GM23338 (cell line): ENCODE results near the gene MRPL2. TPM values are rescaled to one million over a fixed set of nuclear protein-coding genes. Genes with fewer than 3 reads are reported as not detected.

Experiments
- ATAC-seq: fragments of 200-7000 bp; cut with Tn5 transposase; 3 replicates; pipeline ENCODE4 v1.9.1; 2020
- DNase-seq: peaks from one replicate; pipeline ENCODE4 v3.0.0-alpha.2; 2015; ENCODE audit warnings: low spot score
- H2AFZ ChIP-seq: fragments of 200-600 bp; sonication (generic); 2 replicates; pipeline ENCODE4 v1.8.0; 2016; ENCODE audit warnings: antibody characterized with exemption, mild to moderate bottlenecking, moderate library complexity
- H3F3A ChIP-seq: fragments of 200-600 bp; sonication (generic); replicated peaks from 2 replicates; pipeline ENCODE4 v1.8.0; 2017; ENCODE audit warnings: antibody characterized with exemption, mixed run types, low read depth
- H3K27ac ChIP-seq: fragments of 200-600 bp; sonication (generic); 2 replicates; pipeline ENCODE4 v1.6.1; 2016; ENCODE audit warnings: low read depth
- H3K27me3 ChIP-seq: fragments of 200-600 bp; sonication (generic); 2 replicates; pipeline ENCODE4 v1.8.0; 2016; ENCODE audit warnings: mild to moderate bottlenecking, mixed run types, moderate library complexity; ENCODE audit not compliant: insufficient read depth
- H3K36me3 ChIP-seq: fragments of 200-600 bp; sonication (generic); 2 replicates; pipeline ENCODE4 v1.8.0; 2016; ENCODE audit warnings: mild to moderate bottlenecking; ENCODE audit not compliant: insufficient read depth
- H3K4me1 ChIP-seq: fragments of 200-600 bp; sonication (generic); 2 replicates; pipeline ENCODE4 v1.8.0; 2016; ENCODE audit warnings: mild to moderate bottlenecking, moderate library complexity; ENCODE audit not compliant: insufficient read depth
- H3K4me2 ChIP-seq: fragments of 200-600 bp; sonication (generic); 2 replicates; pipeline ENCODE4 v1.7.1; 2017; ENCODE audit warnings: mixed run types
- H3K4me3 ChIP-seq: fragments of 200-600 bp; sonication (generic); 2 replicates; pipeline ENCODE4 v1.6.1; 2016; ENCODE audit warnings: mixed run types
- H3K79me2 ChIP-seq: fragments of 200-600 bp; sonication (generic); replicated peaks from 2 replicates; pipeline ENCODE4 v1.8.0; 2017; ENCODE audit warnings: mild to moderate bottlenecking; ENCODE audit not compliant: insufficient read depth
- H3K9me2 ChIP-seq: fragments of 200-600 bp; sonication (generic); 2 replicates; pipeline ENCODE4 v1.8.0; 2017; ENCODE audit not compliant: insufficient read depth
- H4K20me1 ChIP-seq: fragments of 200-600 bp; sonication (generic); replicated peaks from 2 replicates; pipeline ENCODE4 v1.8.0; 2017; ENCODE audit warnings: mild to moderate bottlenecking; ENCODE audit not compliant: insufficient read depth
- H3K27ac Mint-ChIP-seq: 2 replicates; pipeline ENCODE4 v1.8.0; 2020; ENCODE audit warnings: inconsistent platforms, mild to moderate bottlenecking, moderate library complexity, mixed read lengths
- H3K27me3 Mint-ChIP-seq: 3 replicates; pipeline ENCODE4 v1.8.0; 2022; ENCODE audit warnings: low read depth, mild to moderate bottlenecking, moderate library complexity, mixed read lengths, inconsistent platforms; ENCODE audit not compliant: insufficient read depth, poor library complexity
- H3K36me3 Mint-ChIP-seq: 3 replicates; pipeline ENCODE4 v1.8.0; 2021; ENCODE audit warnings: low read depth, mild to moderate bottlenecking, inconsistent platforms, moderate library complexity, mixed read lengths
- H3K4me1 Mint-ChIP-seq: 3 replicates; pipeline ENCODE4 v1.8.0; 2020; ENCODE audit warnings: mild to moderate bottlenecking, inconsistent platforms, mixed read lengths
- H3K4me3 Mint-ChIP-seq: 3 replicates; pipeline ENCODE4 v1.8.0; 2021; ENCODE audit warnings: moderate library complexity, mild to moderate bottlenecking, inconsistent platforms, mixed read lengths
- H3K9me3 Mint-ChIP-seq: 3 replicates; pipeline ENCODE4 v1.8.0; 2020; ENCODE audit warnings: moderate library complexity, mild to moderate bottlenecking, inconsistent platforms, mixed read lengths
- CREB1 ChIP-seq: fragments of 250-450 bp; sonication (Bioruptor Pico); IDR thresholded peaks from 2 replicates; pipeline ENCODE4 v1.5.0; 2020; ENCODE audit warnings: low read depth, mild to moderate bottlenecking, moderate library complexity
- ETS1 ChIP-seq: IDR thresholded peaks from 2 replicates; pipeline ENCODE4 v1.6.1; 2016; ENCODE audit warnings: antibody characterized with exemption
- EZH2 ChIP-seq: fragments of 200-600 bp; sonication (generic); IDR thresholded peaks from one replicate; pipeline ENCODE4 v1.8.0; 2017; ENCODE audit warnings: antibody characterized with exemption, mild to moderate bottlenecking, low read depth; ENCODE audit not compliant: unreplicated experiment
- JUNB ChIP-seq: IDR thresholded peaks from one replicate; pipeline ENCODE4 v1.6.1; 2016; ENCODE audit warnings: antibody characterized with exemption; ENCODE audit not compliant: unreplicated experiment
- POLR2AphosphoS5 ChIP-seq: IDR thresholded peaks from 2 replicates; pipeline ENCODE4 v1.6.1; 2016; ENCODE audit warnings: antibody characterized with exemption, low read depth
- REST ChIP-seq: IDR thresholded peaks from one replicate; pipeline ENCODE4 v1.6.1; 2018; ENCODE audit warnings: antibody characterized with exemption; ENCODE audit not compliant: unreplicated experiment
- STAT1 ChIP-seq: IDR thresholded peaks from one replicate; pipeline ENCODE4 v1.6.1; 2016; ENCODE audit warnings: antibody characterized with exemption; ENCODE audit not compliant: unreplicated experiment
- ZNF114 ChIP-seq: fragments of 250-450 bp; sonication (Bioruptor Pico); IDR thresholded peaks from 2 replicates; pipeline ENCODE4 v1.5.0; 2020; ENCODE audit warnings: mild to moderate bottlenecking, moderate library complexity
- ZNF331 ChIP-seq: fragments of 250-450 bp; sonication (Bioruptor Pico); IDR thresholded peaks from 2 replicates; pipeline ENCODE4 v1.5.0; 2020; ENCODE audit warnings: low read depth, mild to moderate bottlenecking, moderate library complexity
- ZNF462 ChIP-seq: fragments of 250-450 bp; sonication (Bioruptor Pico); IDR thresholded peaks from 2 replicates; pipeline ENCODE4 v1.5.0; 2020; ENCODE audit warnings: mild to moderate bottlenecking, moderate library complexity
- polyA plus RNA-seq: library from polyadenylated mRNA; unstranded; fragments of >200 nt; fragmentation: Nextera tagmentation; extraction: Ambion mirVana; gene quantifications from 2 replicates; pipeline ENCODE4 v1.2.1, GENCODE V29; 2016
- total RNA-seq: library from RNA; depleted of rRNA; stranded (reverse); fragments of >200 nt; shearing (Covaris generic); gene quantifications from 2 replicates; pipeline ENCODE4 v1.2.3, GENCODE V29; 2014

MRPL2 gene
- total and polyA plus RNA-seq, 2 experiments from 2014 or later = 32.3 to 128 TPM

GRCh38 chr6:43014434-43014909 lies 44.8 kb downstream of the MRPL2 start:
- H3K4me2 ChIP-seq = peak overlapping the region; percentile 89
- no peak overlapping the region for H2AFZ ChIP-seq
- no peaks in the 10 kb centered on the region for H3K27me3 ChIP-seq
- H3K27ac ChIP-seq = peak overlapping the region; percentile 57
- DNase-seq = no peak
- peaks cover 15% of the 10 kb centered on the region for H4K20me1 ChIP-seq
- H3K79me2 ChIP-seq = peaks cover 45% of the 10 kb centered on the region
- H3K4me3 ChIP-seq = peak overlapping the region; percentile 94
- Mint-ChIP-seq H3K36me3 (peaks cover 67% of the 10 kb centered on the region), H3K9me3 (no peaks in the 10 kb centered on the region), H3K4me3 (peak overlapping the region; percentile 92), H3K27me3 (peaks cover 23% of the 10 kb centered on the region), H3K4me1 (peaks cover 30% of the 10 kb centered on the region), H3K27ac (peak overlapping the region; percentile 93)
- H3K36me3 ChIP-seq = peaks cover 13% of the 10 kb centered on the region; the same call in 1 of the 2 replicates
- H3K9me2 ChIP-seq = no peaks in the 10 kb centered on the region
- H3F3A ChIP-seq = 0 out of 2 replicates have a peak, but pooled peaks cover 22% of the 10 kb centered on the region
- no peak for ATAC-seq
- TF ChIP-seq ZNF331 (CRISPR knock-in tag) (no peak), REST (no peak), CREB1 (no peak), POLR2AphosphoS5 (no peak; the same call in 1 of the 2 replicates), STAT1 (no peak), EZH2 (no peak), JUNB (no peak), ZNF114 (CRISPR knock-in tag) (no peak)
- peaks cover 16% of the 10 kb centered on the region for H3K4me1 ChIP-seq

- no peaks in the 10 kb centered on the region for H3K9me3 Mint-ChIP-seq
- TF ChIP-seq ZNF462 (CRISPR knock-in tag) (no peak), CREB1 (peak; percentile 80), JUNB (no peak), ZNF331 (CRISPR knock-in tag) (no peak), POLR2AphosphoS5 (peak; percentile 90), ETS1 (peak; percentile 96)
Observed at GRCh38 chr6:43013843-43014433, 45.3 kb downstream of the MRPL2 start, which contains the start of the genes KLHDC3 and MEA1. TSS of gene KLHDC3 (plus strand) at chr6:43014249. CDS start at chr6:43017193, 2,944 bp downstream. TSS of gene MEA1 (minus strand) at chr6:43013946. CDS start at chr6:43013813, 133 bp downstream.

More at GRCh38 chr6:43013843-43014433, 45.3 kb downstream of the MRPL2 start, which contains the start of the genes KLHDC3 and MEA1:
- Histone ChIP-seq H3K27me3 (no peaks in the 10 kb centered on the region), H3K4me1 (peaks cover 16% of the 10 kb centered on the region), H3K9me2 (no peaks in the 10 kb centered on the region), H3K27ac (peak within 1 kb of the TSS; percentile 83), H3K4me2 (peak within 1 kb of the TSS; percentile 99), H3K36me3 (peaks cover 13% of the 10 kb centered on the region; the same call in 1 of the 2 replicates), H2AFZ (peak within 1 kb of the TSS; percentile 12; the same call in 1 of the 2 replicates), H4K20me1 (peaks cover 15% of the 10 kb centered on the region), H3K79me2 (peaks cover 45% of the 10 kb centered on the region), H3F3A (0 out of 2 replicates have a peak, but pooled peaks cover 21% of the 10 kb centered on the region), H3K4me3 (peak within 1 kb of the TSS; percentile 94)
- Mint-ChIP-seq H3K27ac (peak within 1 kb of the TSS; percentile 95), H3K36me3 (peaks cover 67% of the 10 kb centered on the region), H3K4me3 (peak within 1 kb of the TSS; percentile 92), H3K4me1 (peaks cover 30% of the 10 kb centered on the region), H3K27me3 (peaks cover 23% of the 10 kb centered on the region)
- ATAC-seq (peak; percentile 89), DNase-seq (peak; percentile 100)
